H1 (cell line): ENCODE results near the gene COL26A1. TPM values are rescaled to one million over a fixed set of nuclear protein-coding genes. Genes with fewer than 3 reads are reported as not detected.

Experiments
- CTCF ChIA-PET: fragments of 300-600 bp; sonication (Branson Sonifier 250); formaldehyde crosslinking; loops from one replicate; lab custom pipeline; 2021; ENCODE audit not compliant: partially characterized antibody; lab: Charles Lee
- POLR2A ChIA-PET: fragments of 300-600 bp; sonication (Branson Sonifier 250); formaldehyde crosslinking; loops from one replicate; lab custom pipeline; 2021; ENCODE audit warnings: inconsistent platforms; ENCODE audit not compliant: partially characterized antibody; lab: Charles Lee
- DNase-seq, 2 experiments: peaks; one replicate each; pipeline versions ENCODE4 v3.0.0 to v3.0.0-alpha.2; 2010 to 2022; ENCODE audit warnings: low spot score in 2 of 2, low read depth in 1 of 2, mixed read lengths in 1 of 2
- FAIRE-seq: peaks from 2 replicates; lab custom pipeline; 2011; peaks lifted over from hg19 to GRCh38; lab: Jason Lieb, UNC
- H2AFZ ChIP-seq: 2 replicates; pipeline ENCODE4 v1.8.1; 2012; ENCODE audit warnings: low read length, inconsistent platforms
- H2AK5ac ChIP-seq: 2 replicates; pipeline ENCODE4 v1.6.1; 2013; ENCODE audit warnings: low read depth, low read length
- H2BK120ac ChIP-seq: replicated peaks from 2 replicates; pipeline ENCODE3; 2013; ENCODE audit warnings: low read depth, low read length, inconsistent platforms
- H2BK12ac ChIP-seq: 2 replicates; pipeline ENCODE4 v1.6.1; 2013; ENCODE audit warnings: low read depth, low read length
- H2BK15ac ChIP-seq: 2 replicates; pipeline ENCODE4 v1.6.1; 2013; ENCODE audit warnings: low read length
- H2BK20ac ChIP-seq: 2 replicates; pipeline ENCODE4 v1.6.1; 2013; ENCODE audit warnings: low read length
- H2BK5ac ChIP-seq: 2 replicates; pipeline ENCODE4 v1.6.1; 2013; ENCODE audit warnings: low read depth, low read length
- H3K14ac ChIP-seq: 2 replicates; pipeline ENCODE4 v1.6.1; 2013; ENCODE audit warnings: inconsistent platforms; ENCODE audit not compliant: insufficient read length
- H3K18ac ChIP-seq: 2 replicates; pipeline ENCODE4 v1.6.1; 2013; ENCODE audit warnings: low read length; ENCODE audit errors: extremely low read depth
- H3K23ac ChIP-seq: 2 replicates; pipeline ENCODE4 v1.6.1; 2013; ENCODE audit warnings: inconsistent platforms; ENCODE audit not compliant: insufficient read length
- H3K23me2 ChIP-seq: 2 replicates; pipeline ENCODE4 v1.6.1; 2013; ENCODE audit warnings: low read depth, low read length
- H3K27ac ChIP-seq: 2 replicates; pipeline ENCODE4 v1.6.1; 2011; ENCODE audit warnings: low read depth, low read length, inconsistent platforms
- H3K27me3 ChIP-seq, 4 experiments: replicated peaks in 1 of 4; 1 replicate in 1 of 4; 2 replicates in 3 of 4; pipeline versions ENCODE4 v1.6.1 to v1.8.1; 2011 to 2013; ENCODE audit warnings: low read length in 3 of 4, mild to moderate bottlenecking in 3 of 4, inconsistent platforms in 2 of 4, mixed read lengths in 2 of 4, moderate library complexity in 1 of 4; ENCODE audit not compliant: control insufficient read depth in 3 of 4, insufficient read depth in 3 of 4; ENCODE audit errors: extremely low read depth in 1 of 4
- H3K36me3 ChIP-seq, 4 experiments: 2 replicates each; pipeline versions ENCODE4 v1.6.1 to v1.8.1; 2011 to 2013; ENCODE audit warnings: mild to moderate bottlenecking in 4 of 4, low read length in 3 of 4, moderate library complexity in 2 of 4, control low read depth in 1 of 4, inconsistent platforms in 1 of 4; ENCODE audit not compliant: insufficient read depth in 4 of 4, control insufficient read depth in 2 of 4
- H3K4ac ChIP-seq: replicated peaks from 2 replicates; pipeline ENCODE3; 2013; ENCODE audit warnings: low read length, low read depth, mixed read lengths, inconsistent platforms; ENCODE audit not compliant: insufficient read length
- H3K4me1 ChIP-seq, 4 experiments: replicated peaks in 1 of 4; 1 replicate in 1 of 4; 2 replicates in 3 of 4; pipeline versions ENCODE4 v1.6.1 to v1.8.1; 2011 to 2013; ENCODE audit warnings: low read length in 3 of 4, inconsistent platforms in 2 of 4, mixed read lengths in 1 of 4; ENCODE audit not compliant: insufficient read depth in 4 of 4, control insufficient read depth in 3 of 4
- H3K4me2 ChIP-seq, 2 experiments: 2 replicates each; pipeline versions ENCODE4 v1.6.1 to v1.8.1; 2011 to 2013; ENCODE audit warnings: low read depth in 2 of 2, low read length in 2 of 2, control low read depth in 1 of 2, inconsistent platforms in 1 of 2, mild to moderate bottlenecking in 1 of 2; ENCODE audit not compliant: insufficient read depth in 1 of 2
- H3K4me3 ChIP-seq, 4 experiments: fragments of 200-600, 300-600 bp in 1 of 4; sonication (generic), shearing (Covaris generic), sonication (Bioruptor Twin) in 1 of 4; 2 replicates each; pipeline versions ENCODE4 v1.5.1 to v1.8.1; 2011 to 2016; ENCODE audit warnings: low read length in 4 of 4, low read depth in 3 of 4, control low read depth in 2 of 4, inconsistent platforms in 2 of 4, mild to moderate bottlenecking in 2 of 4, mixed read lengths in 1 of 4, moderate library complexity in 1 of 4; ENCODE audit not compliant: insufficient read depth in 2 of 4; ENCODE audit errors: extremely low read depth in 1 of 4
- H3K56ac ChIP-seq: replicated peaks from 2 replicates; pipeline ENCODE3; 2013; ENCODE audit warnings: low read depth, mild to moderate bottlenecking, mixed read lengths, low read length, inconsistent platforms; ENCODE audit not compliant: insufficient read length
- H3K79me1 ChIP-seq: 2 replicates; pipeline ENCODE4 v1.6.1; 2013; ENCODE audit warnings: low read depth, low read length, control low read depth
- H3K79me2 ChIP-seq, 2 experiments: 2 replicates each; pipeline versions ENCODE4 v1.6.1 to v1.8.1; 2012 to 2013; ENCODE audit warnings: low read length in 2 of 2, mild to moderate bottlenecking in 2 of 2, inconsistent platforms in 1 of 2; ENCODE audit not compliant: insufficient read depth in 2 of 2, control insufficient read depth in 1 of 2
- H3K9ac ChIP-seq, 4 experiments: replicated peaks in 1 of 4; 1 replicate in 1 of 4; 2 replicates in 3 of 4; pipeline versions ENCODE4 v1.6.1 to v1.8.1; 2011 to 2013; ENCODE audit warnings: low read depth in 3 of 4, low read length in 3 of 4, control low read depth in 2 of 4, mild to moderate bottlenecking in 2 of 4, moderate library complexity in 2 of 4, inconsistent platforms in 1 of 4; ENCODE audit errors: extremely low read depth in 1 of 4
- H3K9me3 ChIP-seq, 2 experiments: 2 replicates each; pipeline versions ENCODE4 v1.6.1 to v1.8.1; 2012 to 2013; ENCODE audit warnings: mild to moderate bottlenecking in 2 of 2, moderate library complexity in 2 of 2, control low read depth in 1 of 2, inconsistent platforms in 1 of 2, low read depth in 1 of 2, low read length in 1 of 2, mixed read lengths in 1 of 2; ENCODE audit not compliant: insufficient read depth in 2 of 2
- H4K20me1 ChIP-seq, 2 experiments: replicated peaks in 1 of 2; 2 replicates each; pipeline versions ENCODE3 to v1.8.1; 2011 to 2013; ENCODE audit warnings: inconsistent platforms in 2 of 2, low read length in 2 of 2, mild to moderate bottlenecking in 1 of 2; ENCODE audit not compliant: insufficient read depth in 2 of 2, control insufficient read depth in 1 of 2
- H4K5ac ChIP-seq: 2 replicates; pipeline ENCODE4 v1.6.1; 2013; ENCODE audit warnings: low read length, low read depth, mixed read lengths, inconsistent platforms; ENCODE audit not compliant: insufficient read length
- H4K8ac ChIP-seq: 2 replicates; pipeline ENCODE4 v1.8.0; 2013; ENCODE audit warnings: mild to moderate bottlenecking, moderate library complexity, low read length, inconsistent platforms; ENCODE audit not compliant: insufficient read depth; ENCODE audit errors: extremely low read depth
- H4K91ac ChIP-seq: replicated peaks from 2 replicates; pipeline ENCODE3; 2013; ENCODE audit warnings: low read length, mixed read lengths, inconsistent platforms; ENCODE audit not compliant: insufficient read length
- CBX8 ChIP-seq: fragments of 300-800, 300-1000 bp; sonication (generic); IDR thresholded peaks from 2 replicates; pipeline ENCODE4 v1.7.1; 2016; ENCODE audit warnings: low read depth, low read length, borderline replicate concordance
- CHD1 ChIP-seq: IDR thresholded peaks from 2 replicates; pipeline ENCODE4 v1.6.1; 2012; ENCODE audit warnings: low read depth, low read length, improper control_type of control experiment
- CTBP2 ChIP-seq: IDR thresholded peaks from 2 replicates; pipeline ENCODE4 v1.7.0; 2011; ENCODE audit warnings: borderline replicate concordance, mild to moderate bottlenecking, moderate library complexity, mixed read lengths, low read length; ENCODE audit not compliant: insufficient read depth, insufficient read length
- SP1 ChIP-seq: IDR thresholded peaks from 2 replicates; pipeline ENCODE4 v1.6.1; 2011; ENCODE audit warnings: low read depth, low read length
- TEAD4 ChIP-seq: IDR thresholded peaks from 2 replicates; pipeline ENCODE4 v1.6.1; 2012; ENCODE audit warnings: low read depth, low read length, inconsistent platforms, mixed read lengths
- USF2 ChIP-seq: IDR thresholded peaks from 2 replicates; pipeline ENCODE4 v1.6.1; 2011; ENCODE audit warnings: low read length, improper control_type of control experiment
- WGBS, 2 experiments: shearing (Covaris generic) in 1 of 2; methylation state at CpG; one replicate each; pipeline versions ENCODE4 v1.1.6 to v1.1.7; 2013 to 2015; ENCODE audit warnings: low lambda C conversion rate in 2 of 2, mixed read lengths in 2 of 2, inconsistent platforms in 1 of 2, low coverage in 1 of 2, missing lambda C conversion rate in 1 of 2; ENCODE audit not compliant: insufficient replicate concordance in 2 of 2, insufficient coverage in 1 of 2, insufficient read length in 1 of 2; ENCODE audit errors: extremely low coverage in 1 of 2, missing lambda C conversion rate in 1 of 2; 5-methylcytosine and 5-hydroxymethylcytosine counted together
- polyA plus RNA-seq, 7 experiments: library from polyadenylated mRNA; depleted of rRNA in 3 of 7; stranded (reverse) in 5 of 7; unstranded in 2 of 7; fragments of >200 nt in 5 of 7; fragments of 200-250 nt in 2 of 7; gene quantifications; 1 replicate in 5 of 7; 2 replicates in 1 of 7; 4 replicates in 1 of 7; pipeline versions ENCODE4 v1.2.1 to v1.2.3, GENCODE V29; 2011 to 2013; ENCODE audit warnings: missing spikeins in 2 of 7, mixed read lengths in 2 of 7
- total RNA-seq: library from RNA; stranded (reverse); fragmentation: NEBNext Ultra II Directional; extraction: Animal tissue kit (Norgen Biotek cat#: 25700); gene quantifications from 2 replicates; pipeline ENCODE4 v1.2.1, GENCODE V29; 2021

The COL26A1 gene
- total and polyA plus RNA-seq, 2 of the 8 experiments (the other 6 are each of a cell fraction or from before 2014, with no cell fraction given): 51.1 to 68.8 TPM

GRCh38 chr7:101465131-101465530 lies 102.5 kb downstream of the COL26A1 start:
- Histone ChIP-seq H3K4me2 (no peak overlapping the region), H3K14ac (no peak overlapping the region), H3K79me2 (no peaks in the 10 kb centered on the region), H4K5ac (no peak overlapping the region), H2BK20ac (no peak overlapping the region), H3K36me3 (no peaks in the 10 kb centered on the region), H3K4ac (no peak overlapping the region), H3K9me3 (no peaks in the 10 kb centered on the region), H4K91ac (no peak overlapping the region), H4K8ac (no peak overlapping the region), H3K23ac (no peak overlapping the region), H4K20me1 (no peaks in the 10 kb centered on the region), H3K56ac (no peak overlapping the region), H3K4me1 (peaks cover 0 to 5% (median 2%) of the 10 kb centered on the region in 4 experiments; a peak in 2 of 7 replicates), H2BK12ac (no peak overlapping the region), H2AK5ac (no peak overlapping the region), H3K27ac (no peak overlapping the region), H3K79me1 (no peaks in the 10 kb centered on the region), H3K4me3 (no peak overlapping the region), H3K18ac (no peak overlapping the region), H2AFZ (no peak overlapping the region), H2BK15ac (no peak overlapping the region), H2BK5ac (no peak overlapping the region), H2BK120ac (no peak overlapping the region), H3K27me3 (no peaks in the 10 kb centered on the region), H3K9ac (no peak overlapping the region), H3K23me2 (no peaks in the 10 kb centered on the region; the same call in 1 of the 2 replicates)
- POLR2A ChIA-PET: no interaction called here
- FAIRE-seq (no peak), DNase-seq (no peak)
- CTCF ChIA-PET: interaction anchor here (0.6 to 1.4 kb wide), 5 partner anchors 9 to 363 kb away, joined by 3 to 4 read pairs (median 3); no protein-coding TSS in a partner anchor
- no peak for TF ChIP-seq CBX8
- TF ChIP-seq CHD1: no peak
- no peak for TF ChIP-seq USF2
- TF ChIP-seq SP1: no peak
- TF ChIP-seq CTBP2: no peak
- no peak for TF ChIP-seq TEAD4
- WGBS, 2 experiments: 85% methylated on average over 5 of the region's 5 CpGs; no CpG with 5 or more reads in 1 of the 2 experiments
